ENCODE results near the gene ABCG8.

The ABCG8 gene

DNA sequence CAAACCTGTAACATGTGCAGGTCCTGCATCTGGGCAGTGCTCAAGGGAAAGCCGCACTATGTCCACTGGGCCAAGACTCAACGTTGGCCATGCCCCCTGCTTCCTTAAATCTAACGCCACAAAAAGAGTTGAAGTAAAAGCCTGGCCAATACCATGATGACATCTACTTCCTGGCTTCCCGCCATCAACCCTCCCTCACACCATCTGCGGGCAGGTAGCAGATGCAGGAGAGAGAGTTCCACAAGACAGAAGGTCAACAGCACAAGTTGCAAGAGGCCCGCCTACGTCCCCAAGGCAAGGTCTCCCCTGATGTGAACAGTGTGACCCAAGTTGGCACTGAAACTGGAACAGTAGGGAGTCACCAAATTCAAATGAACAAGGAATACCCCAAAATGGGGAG lies 48.4 kb downstream of the ABCG8 start:
- Histone ChIP-seq H3K4me3 (ENCODE audit: insufficient read depth, low read depth, low read length, poor library complexity, severe bottlenecking) (no peak overlapping the region), H3K9me3 (ENCODE audit: control insufficient read depth, low read length) (no peaks in the 10 kb centered on the region), H3K27ac (ENCODE audit: insufficient read depth, low read length, poor library complexity, severe bottlenecking) (no peak overlapping the region), H3K27me3 (replicated peaks; ENCODE audit: control insufficient read depth, insufficient read depth, low read length, poor library complexity, severe bottlenecking) (no peaks in the 10 kb centered on the region), H3K4me1 (ENCODE audit: control insufficient read depth, insufficient read depth, low read length, poor library complexity, severe bottlenecking) (no peaks in the 10 kb centered on the region), H3K36me3 (ENCODE audit: control insufficient read depth, insufficient read depth, low read length) (peaks cover 47% of the 10 kb centered on the region)
- no peak for DNase-seq

DNA sequence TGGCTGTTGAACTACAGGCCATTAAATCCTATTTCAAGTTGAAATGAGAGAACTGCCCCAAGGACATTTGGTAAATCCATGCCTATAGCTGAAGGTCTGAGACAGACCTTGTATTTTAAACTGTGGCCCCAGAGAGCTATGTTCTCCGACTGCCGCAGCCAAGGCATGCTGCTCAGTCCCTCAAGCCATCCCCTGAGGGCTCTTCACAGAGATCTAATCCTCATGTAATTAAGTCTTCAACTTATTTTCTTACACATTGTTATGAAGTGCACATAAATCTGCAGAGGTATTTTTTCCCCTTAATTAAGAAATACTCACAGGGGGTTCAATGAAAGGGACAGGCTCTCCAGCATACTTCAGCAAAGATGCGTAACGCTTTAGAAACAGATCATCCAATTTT lies 50.6 kb downstream of the ABCG8 start:
- Histone ChIP-seq H3K4me3 (ENCODE audit: insufficient read depth, low read depth, low read length, poor library complexity, severe bottlenecking) (no peak overlapping the region), H3K36me3 (ENCODE audit: control insufficient read depth, insufficient read depth, low read length) (peaks cover 59% of the 10 kb centered on the region), H3K4me1 (ENCODE audit: control insufficient read depth, insufficient read depth, low read length, poor library complexity, severe bottlenecking) (no peaks in the 10 kb centered on the region), H3K9me3 (ENCODE audit: control insufficient read depth, low read length) (no peaks in the 10 kb centered on the region), H3K27me3 (replicated peaks; ENCODE audit: control insufficient read depth, insufficient read depth, low read length, poor library complexity, severe bottlenecking) (no peaks in the 10 kb centered on the region), H3K27ac (ENCODE audit: insufficient read depth, low read length, poor library complexity, severe bottlenecking) (no peak overlapping the region)
- no peak for DNase-seq

DNA sequence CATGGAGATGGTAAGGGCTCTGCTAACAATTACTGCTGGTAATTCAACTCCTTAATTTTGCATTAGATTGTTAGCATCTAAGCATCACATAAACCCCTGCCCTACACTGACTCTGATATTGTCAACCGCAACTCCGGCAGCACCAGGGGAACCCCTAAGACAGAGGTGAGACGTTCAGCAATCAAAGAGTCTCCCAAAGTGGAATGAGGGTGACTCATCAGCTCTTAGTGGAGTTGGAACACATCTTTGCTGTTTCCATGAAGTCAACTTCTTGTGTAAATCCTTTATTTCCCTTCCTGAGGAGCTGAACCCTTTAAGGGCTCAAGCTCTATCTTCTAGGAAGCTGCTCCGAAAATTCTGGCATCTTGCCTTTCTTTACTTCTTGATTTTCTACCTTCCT lies 52.1 kb downstream of the ABCG8 start:
- no peak for DNase-seq
- Histone ChIP-seq H3K9me3 (ENCODE audit: control insufficient read depth, low read length) (no peaks in the 10 kb centered on the region), H3K27me3 (replicated peaks; ENCODE audit: control insufficient read depth, insufficient read depth, low read length, poor library complexity, severe bottlenecking) (no peaks in the 10 kb centered on the region), H3K36me3 (ENCODE audit: control insufficient read depth, insufficient read depth, low read length) (peaks cover 63% of the 10 kb centered on the region), H3K4me1 (ENCODE audit: control insufficient read depth, insufficient read depth, low read length, poor library complexity, severe bottlenecking) (no peaks in the 10 kb centered on the region), H3K4me3 (ENCODE audit: insufficient read depth, low read depth, low read length, poor library complexity, severe bottlenecking) (no peak overlapping the region), H3K27ac (ENCODE audit: insufficient read depth, low read length, poor library complexity, severe bottlenecking) (no peak overlapping the region)

DNA sequence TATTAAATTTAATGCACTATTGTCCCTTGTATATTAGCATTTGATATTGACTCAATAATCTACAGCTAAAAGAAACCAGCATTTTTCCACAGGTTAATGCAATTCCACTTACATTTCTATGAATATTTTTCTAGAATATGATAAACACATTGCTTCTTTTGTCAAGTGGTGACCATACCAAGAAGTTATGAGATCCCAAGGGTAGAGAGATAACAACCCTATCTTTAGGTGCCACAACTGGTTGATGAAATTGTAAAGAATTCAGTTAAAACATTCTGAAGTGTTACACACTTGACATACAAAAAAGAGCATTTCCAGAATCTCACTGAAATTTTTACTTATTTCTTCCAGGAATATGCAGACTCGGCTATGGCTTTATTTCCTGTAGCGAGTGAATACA lies 56.0 kb downstream of the ABCG8 start:
- Histone ChIP-seq H3K36me3 (ENCODE audit: control insufficient read depth, insufficient read depth, low read length) (peaks cover 55% of the 10 kb centered on the region), H3K9me3 (ENCODE audit: control insufficient read depth, low read length) (no peaks in the 10 kb centered on the region), H3K4me1 (ENCODE audit: control insufficient read depth, insufficient read depth, low read length, poor library complexity, severe bottlenecking) (no peaks in the 10 kb centered on the region), H3K27ac (ENCODE audit: insufficient read depth, low read length, poor library complexity, severe bottlenecking) (no peak overlapping the region), H3K27me3 (replicated peaks; ENCODE audit: control insufficient read depth, insufficient read depth, low read length, poor library complexity, severe bottlenecking) (no peaks in the 10 kb centered on the region), H3K4me3 (ENCODE audit: insufficient read depth, low read depth, low read length, poor library complexity, severe bottlenecking) (no peak overlapping the region)
- DNase-seq, result no peak

- Histone ChIP-seq H3K4me3 (ENCODE audit: insufficient read depth, low read depth, low read length, poor library complexity, severe bottlenecking) (no peak overlapping the region), H3K27me3 (replicated peaks; ENCODE audit: control insufficient read depth, insufficient read depth, low read length, poor library complexity, severe bottlenecking) (no peaks in the 10 kb centered on the region), H3K4me1 (ENCODE audit: control insufficient read depth, insufficient read depth, low read length, poor library complexity, severe bottlenecking) (no peaks in the 10 kb centered on the region), H3K9me3 (ENCODE audit: control insufficient read depth, low read length) (no peaks in the 10 kb centered on the region), H3K27ac (ENCODE audit: insufficient read depth, low read length, poor library complexity, severe bottlenecking) (no peak overlapping the region), H3K36me3 (ENCODE audit: control insufficient read depth, insufficient read depth, low read length) (peaks cover 43% of the 10 kb centered on the region)
- DNase-seq, result no peak
These were observed 58.1 kb downstream of the ABCG8 start for GRCh38 chr2:43896906-43897305.

DNA sequence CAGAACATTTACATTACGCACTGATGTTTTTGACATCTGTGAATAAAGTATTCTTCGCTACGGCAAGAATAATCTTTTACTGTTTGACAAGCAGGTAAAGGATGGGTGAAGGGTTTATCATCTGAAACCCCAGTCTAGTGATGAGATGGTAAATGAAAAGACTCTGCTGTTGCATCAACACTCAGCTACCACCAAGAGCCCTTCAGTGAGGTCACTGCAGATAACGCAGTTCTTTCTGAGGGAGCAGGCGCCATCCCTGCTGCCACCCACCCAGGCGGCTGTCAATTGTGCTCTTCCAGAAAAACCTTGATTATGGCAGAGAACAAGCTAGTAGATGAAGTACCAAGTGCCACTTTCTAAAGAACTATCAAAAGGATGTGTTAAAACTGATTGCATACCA lies 58.7 kb downstream of the ABCG8 start:
- Histone ChIP-seq H3K4me1 (ENCODE audit: control insufficient read depth, insufficient read depth, low read length, poor library complexity, severe bottlenecking) (no peaks in the 10 kb centered on the region), H3K36me3 (ENCODE audit: control insufficient read depth, insufficient read depth, low read length) (peaks cover 39% of the 10 kb centered on the region), H3K27ac (ENCODE audit: insufficient read depth, low read length, poor library complexity, severe bottlenecking) (no peak overlapping the region), H3K4me3 (ENCODE audit: insufficient read depth, low read depth, low read length, poor library complexity, severe bottlenecking) (no peak overlapping the region), H3K9me3 (ENCODE audit: control insufficient read depth, low read length) (no peaks in the 10 kb centered on the region), H3K27me3 (replicated peaks; ENCODE audit: control insufficient read depth, insufficient read depth, low read length, poor library complexity, severe bottlenecking) (no peaks in the 10 kb centered on the region)
- DNase-seq, result no peak

GRCh38 chr2:43898134-43898837 lies 59.5 kb downstream of the ABCG8 start:
- DNase-seq, result no peak
- Histone ChIP-seq H3K36me3 (ENCODE audit: control insufficient read depth, insufficient read depth, low read length) (peaks cover 31% of the 10 kb centered on the region), H3K27me3 (replicated peaks; ENCODE audit: control insufficient read depth, insufficient read depth, low read length, poor library complexity, severe bottlenecking) (no peaks in the 10 kb centered on the region), H3K27ac (ENCODE audit: insufficient read depth, low read length, poor library complexity, severe bottlenecking) (no peak overlapping the region), H3K9me3 (ENCODE audit: control insufficient read depth, low read length) (no peaks in the 10 kb centered on the region), H3K4me3 (ENCODE audit: insufficient read depth, low read depth, low read length, poor library complexity, severe bottlenecking) (no peak overlapping the region), H3K4me1 (ENCODE audit: control insufficient read depth, insufficient read depth, low read length, poor library complexity, severe bottlenecking) (no peaks in the 10 kb centered on the region)

DNA sequence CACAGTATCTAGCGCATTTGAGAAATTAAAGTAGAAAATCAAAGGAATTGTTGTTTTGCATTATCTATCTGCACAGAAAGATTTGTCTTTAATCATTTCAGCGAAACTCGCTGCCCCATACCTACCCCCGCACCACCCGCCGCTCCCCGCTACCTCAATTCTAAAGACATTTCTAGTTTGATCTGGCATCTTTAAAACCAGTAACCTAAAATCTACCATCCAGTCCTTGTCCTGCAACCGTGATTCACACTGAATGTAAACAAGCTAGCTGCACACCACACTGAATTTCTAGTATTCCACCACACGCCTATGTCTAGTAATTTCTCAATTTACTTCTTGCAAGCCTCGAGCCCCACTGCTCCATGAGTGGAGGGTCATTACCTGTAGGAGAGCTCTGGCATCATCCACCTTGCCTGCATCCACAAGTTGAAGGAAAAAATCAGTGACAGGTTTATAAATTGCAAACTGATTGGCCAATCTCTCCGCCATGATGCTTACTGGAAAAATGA lies 60.1 kb downstream of the ABCG8 start:
- H3K36me3 ChIP-seq (ENCODE audit: control insufficient read depth, insufficient read depth, low read length), result peaks cover 30% of the 10 kb centered on the region
- H3K27ac ChIP-seq (ENCODE audit: insufficient read depth, low read length, poor library complexity, severe bottlenecking), result no peak overlapping the region
- no peak overlapping the region for H3K4me3 ChIP-seq (ENCODE audit: insufficient read depth, low read depth, low read length, poor library complexity, severe bottlenecking)
- no peaks in the 10 kb centered on the region for H3K27me3 ChIP-seq (replicated peaks; ENCODE audit: control insufficient read depth, insufficient read depth, low read length, poor library complexity, severe bottlenecking)
- no peak for DNase-seq
- no peaks in the 10 kb centered on the region for H3K4me1 ChIP-seq (ENCODE audit: control insufficient read depth, insufficient read depth, low read length, poor library complexity, severe bottlenecking)
- H3K9me3 ChIP-seq (ENCODE audit: control insufficient read depth, low read length), result no peaks in the 10 kb centered on the region

DNA sequence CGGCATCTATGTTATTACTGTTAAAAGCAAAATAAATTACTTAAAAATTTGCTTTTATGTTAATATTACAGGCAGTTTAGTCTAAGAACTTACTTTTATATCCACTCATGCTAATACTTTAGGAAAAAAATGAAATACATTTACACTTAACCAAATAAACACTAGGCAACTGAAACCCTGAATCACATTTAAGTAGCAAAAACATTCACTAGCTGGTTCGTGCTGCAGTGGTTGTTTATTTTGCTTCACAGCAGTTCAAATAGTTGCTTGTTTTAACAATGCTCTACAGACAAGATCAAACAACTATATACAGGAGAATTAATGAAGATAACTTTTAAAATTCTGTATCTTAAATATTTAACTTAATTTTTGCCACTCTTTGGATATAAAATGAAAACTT lies 60.8 kb downstream of the ABCG8 start:
- Histone ChIP-seq H3K4me1 (ENCODE audit: control insufficient read depth, insufficient read depth, low read length, poor library complexity, severe bottlenecking) (no peaks in the 10 kb centered on the region), H3K27me3 (replicated peaks; ENCODE audit: control insufficient read depth, insufficient read depth, low read length, poor library complexity, severe bottlenecking) (no peaks in the 10 kb centered on the region), H3K27ac (ENCODE audit: insufficient read depth, low read length, poor library complexity, severe bottlenecking) (no peak overlapping the region), H3K4me3 (ENCODE audit: insufficient read depth, low read depth, low read length, poor library complexity, severe bottlenecking) (no peak overlapping the region), H3K9me3 (ENCODE audit: control insufficient read depth, low read length) (no peaks in the 10 kb centered on the region), H3K36me3 (ENCODE audit: control insufficient read depth, insufficient read depth, low read length) (peaks cover 33% of the 10 kb centered on the region)
- no peak for DNase-seq

DNA sequence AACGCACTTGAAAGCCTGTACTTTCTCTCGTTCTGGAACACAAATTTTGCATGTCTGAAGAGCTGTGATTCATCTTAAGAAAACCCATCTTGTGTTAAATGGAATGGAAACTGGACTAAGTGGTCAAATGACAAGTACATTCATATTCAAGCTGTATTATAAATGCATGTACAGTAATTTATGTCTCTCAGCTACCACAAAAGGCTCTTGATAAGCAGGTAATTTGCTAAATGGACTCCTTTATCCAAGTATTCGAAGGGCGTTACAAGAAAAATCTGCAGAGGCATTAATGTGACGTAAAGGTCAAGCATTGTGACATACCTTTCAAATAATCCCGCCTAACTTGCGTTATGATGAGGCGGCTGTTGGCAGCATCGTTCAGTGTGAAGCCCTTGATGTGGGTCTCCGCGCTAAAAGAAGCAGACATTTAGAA lies 66.6 kb downstream of the ABCG8 start:
- DNase-seq, result no peak
- Histone ChIP-seq H3K9me3 (ENCODE audit: control insufficient read depth, low read length) (no peaks in the 10 kb centered on the region), H3K4me3 (ENCODE audit: insufficient read depth, low read depth, low read length, poor library complexity, severe bottlenecking) (no peak overlapping the region), H3K27me3 (replicated peaks; ENCODE audit: control insufficient read depth, insufficient read depth, low read length, poor library complexity, severe bottlenecking) (no peaks in the 10 kb centered on the region), H3K4me1 (ENCODE audit: control insufficient read depth, insufficient read depth, low read length, poor library complexity, severe bottlenecking) (no peaks in the 10 kb centered on the region), H3K36me3 (ENCODE audit: control insufficient read depth, insufficient read depth, low read length) (peaks cover 21% of the 10 kb centered on the region), H3K27ac (ENCODE audit: insufficient read depth, low read length, poor library complexity, severe bottlenecking) (no peak overlapping the region)

Data from effector memory CD4-positive, alpha-beta T cell (primary cell).